Transverse colon (tissue), 4 donors: ENCODE results near the gene FNDC1. TPM values are rescaled to one million over a fixed set of nuclear protein-coding genes. Genes with fewer than 3 reads are reported as not detected.

ENCODE experiments used
- DNase-seq: peaks from one replicate; pipeline ENCODE4 v3.0.0-alpha.2; 2019
- H3K27ac ChIP-seq, 4 donors: fragments of 200-600 bp; sonication (generic); 2 replicates each; pipeline ENCODE4 v1.5.1; 2016 to 2018; ENCODE audit warnings: inconsistent platforms in 4 of 4
- H3K27me3 ChIP-seq: fragments of 200-600 bp; sonication (generic); 2 replicates; pipeline ENCODE4 v1.5.1; 2017; ENCODE audit warnings: inconsistent platforms
- H3K36me3 ChIP-seq, 4 donors: fragments of 200-600 bp; sonication (generic); 2 replicates each; pipeline ENCODE4 v1.5.1; 2017 to 2019; ENCODE audit warnings: inconsistent platforms in 4 of 4
- H3K4me1 ChIP-seq, 4 donors: fragments of 200-600 bp; sonication (generic); 2 replicates each; pipeline ENCODE4 v1.5.1; 2017 to 2020; ENCODE audit warnings: inconsistent platforms in 4 of 4
- H3K4me3 ChIP-seq, 4 donors: fragments of 200-600 bp; sonication (generic); 1 replicate in 1 of 4; 2 replicates in 3 of 4; pipeline versions ENCODE4 v1.5.1 to v1.6.1; 2017 to 2019; ENCODE audit warnings: inconsistent platforms in 4 of 4
- H3K9me3 ChIP-seq, 2 donors: fragments of 200-600 bp; sonication (generic); 2 replicates each; pipeline ENCODE4 v1.5.1; 2017 to 2019; ENCODE audit warnings: inconsistent platforms in 2 of 2
- CTCF ChIP-seq, 5 experiments: fragments of 200-600 bp in 3 of 5; fragments of 450-650 bp in 2 of 5; sonication (generic) in 3 of 5; IDR thresholded peaks; 1 replicate in 2 of 5; 2 replicates in 3 of 5; pipeline ENCODE4 v1.5.1; 2016 to 2017; ENCODE audit warnings: antibody characterized with exemption in 5 of 5, inconsistent platforms in 3 of 5, mild to moderate bottlenecking in 2 of 5, moderate library complexity in 1 of 5
- EP300 ChIP-seq: sonication (generic); formaldehyde crosslinking; IDR thresholded peaks from one replicate; pipeline ENCODE4 v1.6.1; 2017; ENCODE audit warnings: antibody characterized with exemption, low read depth
- POLR2A ChIP-seq: fragments of 450-650 bp; IDR thresholded peaks from one replicate; pipeline ENCODE4 v1.6.1; 2016; ENCODE audit warnings: antibody characterized with exemption, mild to moderate bottlenecking, moderate library complexity
- POLR2AphosphoS5 ChIP-seq, 3 donors: sonication (generic); formaldehyde crosslinking; IDR thresholded peaks; one replicate each; pipeline ENCODE4 v1.6.1; 2016; ENCODE audit warnings: antibody characterized with exemption in 3 of 3
- WGBS, 2 donors: methylation state at CpG; one replicate each; pipeline ENCODE4 v1.1.5; 2018; ENCODE audit warnings: low coverage in 1 of 2; 5-methylcytosine and 5-hydroxymethylcytosine counted together
- in situ Hi-C, 4 donors: fragments of 200-750 bp; cut with MboI; loops; one replicate each; pipeline versions ENCODE4 v1.15.0 to v1.15.1; 2017; ENCODE audit warnings: low sequenced_read_pairs in 3 of 4, low pct_ligation_motif_present in 1 of 4, low pct_unique_long_range_greater_than_20kb in 1 of 4
- intact Hi-C: fragments of 100-400 bp; cut with DNase I; formaldehyde crosslinking; loops from one replicate; pipeline ENCODE4 v1.15.1; 2023; ENCODE audit warnings: low total_unique reads
- total RNA-seq, 4 donors: library from RNA; depleted of rRNA; stranded (reverse); fragments of >200 nt; gene quantifications; one replicate each; pipeline ENCODE4 v1.1.0, GENCODE V29; 2016

Gene FNDC1
- total RNA-seq, 4 donors from 2014 or later = 0.64 to 14.2 (median 2.4) TPM

- intact Hi-C loops = no loop called here
- no peaks in the 10 kb centered on the region for H3K36me3 ChIP-seq
- H3K9me3 ChIP-seq = no peaks in the 10 kb centered on the region
- no peak for DNase-seq
- in situ Hi-C loops = loop anchor here in 2 of 4 donors (10.0 to 25.0 kb wide), 2 partner anchors 473 to 765 kb away; no protein-coding TSS in a partner anchor
- peaks cover 74% of the 10 kb centered on the region for H3K27me3 ChIP-seq
- H3K27ac ChIP-seq = no peak overlapping the region
- 40 to 69% methylated on average over 1 of the region's 1 CpG for WGBS, 2 donors
- peaks cover 0 to 18% (median 11%) of the 10 kb centered on the region in 4 donors for H3K4me1 ChIP-seq
- TF ChIP-seq EP300 (no peak), CTCF (IDR thresholded peaks at IDR 0.05) (no peak), POLR2AphosphoS5 (IDR thresholded peaks at IDR 0.05) (no peak), POLR2A (no peak)
- no peak overlapping the region for H3K4me3 ChIP-seq
These were observed 2.9 kb downstream of the FNDC1 start for GRCh38 chr6:159172091-159172491.

DNA sequence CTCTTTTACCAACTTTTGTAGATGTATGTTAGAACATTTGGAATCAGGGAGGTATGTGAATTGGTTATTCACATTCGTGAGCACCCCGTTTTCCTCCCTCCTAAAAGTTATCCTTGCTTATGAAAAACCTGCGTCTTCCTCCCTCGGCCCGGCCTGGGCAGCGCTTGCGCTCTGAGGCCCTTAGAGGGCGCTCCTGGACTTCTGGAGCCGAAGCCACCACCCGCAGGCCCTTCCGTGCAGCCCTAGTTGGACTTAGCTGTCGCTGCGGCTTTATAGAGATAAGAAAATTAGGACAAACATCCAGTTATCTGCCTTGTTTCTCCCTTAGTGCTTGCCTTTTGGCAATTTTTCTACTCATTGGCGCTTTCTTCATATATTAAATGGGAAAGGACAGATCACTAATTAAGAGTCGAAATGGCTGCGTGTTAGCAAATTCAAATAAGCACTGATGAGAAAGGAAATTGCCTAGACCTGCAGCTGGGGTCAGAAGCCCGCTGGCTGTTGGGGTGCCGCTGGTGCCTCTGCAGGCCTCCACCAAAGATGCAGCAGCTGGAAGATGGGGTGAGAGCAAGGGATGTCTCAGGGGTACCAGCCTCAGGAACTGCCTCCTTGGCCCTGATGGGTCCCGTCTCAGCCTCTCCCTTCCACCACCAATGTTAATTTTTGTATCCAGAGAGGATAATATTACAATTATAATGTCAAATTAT lies 5.2 kb downstream of the FNDC1 start:
- in situ Hi-C loops (loop anchor here in 2 of 4 donors (10.0 to 25.0 kb wide), 2 partner anchors 470 to 763 kb away; no protein-coding TSS in a partner anchor), intact Hi-C loops (loop anchor here (1.0 kb wide), 1 partner anchor 481 kb away; no protein-coding TSS in a partner anchor)
- H3K4me3 ChIP-seq = no peak overlapping the region
- no peak for TF ChIP-seq POLR2A
- peak; percentile 56 to 88 (median 85) for TF ChIP-seq CTCF (IDR thresholded peaks at IDR 0.05)
- no peak overlapping the region for H3K27ac ChIP-seq
- 2 to 14% methylated on average over 12 to 19 of the region's 19 CpGs for WGBS, 2 donors
- DNase-seq = peak; percentile 66
- no peaks in the 10 kb centered on the region for H3K36me3 ChIP-seq
- H3K27me3 ChIP-seq = peaks cover 53% of the 10 kb centered on the region
- H3K4me1 ChIP-seq = peaks cover 0 to 12% (median 6%) of the 10 kb centered on the region in 4 donors
- H3K9me3 ChIP-seq = no peaks in the 10 kb centered on the region

GRCh38 chr6:159176913-159177312 lies 7.7 kb downstream of the FNDC1 start:
- H3K4me1 ChIP-seq = no peaks in the 10 kb centered on the region
- no peaks in the 10 kb centered on the region for H3K36me3 ChIP-seq
- no peak for DNase-seq
- no peak overlapping the region for H3K27ac ChIP-seq
- H3K4me3 ChIP-seq = no peak overlapping the region
- 90 to 100% methylated on average over 4 of the region's 4 CpGs for WGBS, 2 donors
- in situ Hi-C loops (loop anchor here in 2 of 4 donors (10.0 kb wide), 1 partner anchor 468 kb away; no protein-coding TSS in a partner anchor), intact Hi-C loops (no loop called here)
- TF ChIP-seq EP300 = no peak
- no peak for TF ChIP-seq POLR2A
- no peak for TF ChIP-seq POLR2AphosphoS5 (IDR thresholded peaks at IDR 0.05)
- no peak for TF ChIP-seq CTCF (IDR thresholded peaks at IDR 0.05)
- H3K9me3 ChIP-seq = no peaks in the 10 kb centered on the region
- peaks cover 28% of the 10 kb centered on the region for H3K27me3 ChIP-seq

DNA sequence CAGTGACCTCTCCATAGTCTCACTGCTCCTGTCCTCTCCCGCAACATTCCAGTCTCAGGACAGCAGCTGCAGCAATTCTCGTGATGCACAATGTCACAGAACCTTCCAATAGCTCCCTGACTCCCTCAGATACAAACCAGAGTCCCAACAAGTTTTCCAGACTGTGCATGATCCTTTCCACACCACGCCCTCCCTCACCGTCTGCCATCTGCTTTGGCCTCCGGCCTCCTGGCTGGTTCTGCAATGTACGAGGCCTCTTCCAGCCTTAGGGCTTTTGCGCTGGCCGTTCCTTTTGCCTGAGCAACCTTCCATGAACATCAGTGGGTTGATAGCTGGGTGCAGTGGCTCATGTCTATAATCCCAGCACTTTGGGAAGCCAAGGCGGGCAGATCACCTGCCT lies 9.6 kb downstream of the FNDC1 start:
- no peak for DNase-seq
- TF ChIP-seq CTCF (IDR thresholded peaks at IDR 0.05) = no peak
- TF ChIP-seq POLR2AphosphoS5 (IDR thresholded peaks at IDR 0.05) = no peak
- no peak for TF ChIP-seq POLR2A
- TF ChIP-seq EP300 = no peak
- Histone ChIP-seq H3K27me3 (peaks cover 9% of the 10 kb centered on the region), H3K36me3 (no peaks in the 10 kb centered on the region), H3K4me1 (no peaks in the 10 kb centered on the region), H3K27ac (no peak overlapping the region), H3K4me3 (no peak overlapping the region), H3K9me3 (no peaks in the 10 kb centered on the region)
- intact Hi-C loops (no loop called here), in situ Hi-C loops (loop anchor here in 2 of 4 donors (10.0 kb wide), 1 partner anchor 466 kb away; no protein-coding TSS in a partner anchor)
- 85 to 91% methylated on average over 7 to 9 of the region's 9 CpGs for WGBS, 2 donors
